Tibial nerve (tissue), 4 donors: ENCODE results near the gene PHF20. TPM values are rescaled to one million over a fixed set of nuclear protein-coding genes. Genes with fewer than 3 reads are reported as not detected.
"Not testable (repeated sequence)": the region's sequence is repeated elsewhere in the genome, so short reads cannot be mapped to it uniquely, and the experiment has no call there.

Experiments
- DNase-seq, 2 donors: peaks; one replicate each; pipeline ENCODE4 v3.0.0-alpha.2; 2019; ENCODE audit warnings: low spot score in 2 of 2
- H3K27ac ChIP-seq, 4 donors: fragments of 200-600 bp; sonication (generic) in 3 of 4; one replicate each; pipeline ENCODE4 v1.5.1; 2017 to 2019; ENCODE audit warnings: mild to moderate bottlenecking in 1 of 4
- H3K27me3 ChIP-seq, 2 donors: fragments of 200-600 bp; sonication (generic) in 1 of 2; one replicate each; pipeline versions ENCODE4 v1.5.1 to v1.6.0; 2017 to 2019
- H3K36me3 ChIP-seq, 3 donors: fragments of 200-600 bp; sonication (generic); one replicate each; pipeline ENCODE4 v1.5.1; 2018 to 2019
- H3K4me1 ChIP-seq, 4 donors: fragments of 200-600 bp; sonication (generic) in 3 of 4; one replicate each; pipeline ENCODE4 v1.5.1; 2017 to 2019
- H3K4me3 ChIP-seq, 4 donors: fragments of 200-600 bp; sonication (generic) in 3 of 4; one replicate each; pipeline ENCODE4 v1.5.1; 2017 to 2019; ENCODE audit warnings: mild to moderate bottlenecking in 1 of 4, moderate library complexity in 1 of 4
- H3K9me3 ChIP-seq, 4 donors: fragments of 200-600 bp; sonication (generic) in 3 of 4; one replicate each; pipeline ENCODE4 v1.5.1; 2017 to 2019
- EP300 ChIP-seq, 2 donors: sonication (generic); formaldehyde crosslinking; IDR thresholded peaks; one replicate each; pipeline ENCODE4 v1.6.1; 2017; ENCODE audit warnings: antibody characterized with exemption in 2 of 2, mild to moderate bottlenecking in 1 of 2
- POLR2A ChIP-seq, 2 donors: fragments of 450-650 bp; IDR thresholded peaks; one replicate each; pipeline ENCODE4 v1.6.1; 2017; ENCODE audit warnings: antibody characterized with exemption in 2 of 2, mild to moderate bottlenecking in 2 of 2, moderate library complexity in 2 of 2
- WGBS, 2 donors: methylation state at CpG; one replicate each; pipeline ENCODE4 v1.1.5; 2018; 5-methylcytosine and 5-hydroxymethylcytosine counted together
- total RNA-seq, 4 donors: library from RNA; depleted of rRNA; stranded (reverse); fragments of >200 nt; gene quantifications; one replicate each; pipeline ENCODE4 v1.1.0, GENCODE V29; 2016
- TF ChIP-seq, protein P1 (sequence below), 5 experiments: fragments of 200-600 bp in 3 of 5; fragments of 450-650 bp in 2 of 5; sonication (generic) in 3 of 5; IDR thresholded peaks; one replicate each; pipeline ENCODE4 v1.5.1; 2016 to 2019; ENCODE audit warnings: antibody characterized with exemption in 5 of 5, mild to moderate bottlenecking in 3 of 5, moderate library complexity in 2 of 5

PHF20 gene
- total RNA-seq, 4 donors from 2014 or later: 30.0 to 76.8 (median 57.1) TPM

DNA sequence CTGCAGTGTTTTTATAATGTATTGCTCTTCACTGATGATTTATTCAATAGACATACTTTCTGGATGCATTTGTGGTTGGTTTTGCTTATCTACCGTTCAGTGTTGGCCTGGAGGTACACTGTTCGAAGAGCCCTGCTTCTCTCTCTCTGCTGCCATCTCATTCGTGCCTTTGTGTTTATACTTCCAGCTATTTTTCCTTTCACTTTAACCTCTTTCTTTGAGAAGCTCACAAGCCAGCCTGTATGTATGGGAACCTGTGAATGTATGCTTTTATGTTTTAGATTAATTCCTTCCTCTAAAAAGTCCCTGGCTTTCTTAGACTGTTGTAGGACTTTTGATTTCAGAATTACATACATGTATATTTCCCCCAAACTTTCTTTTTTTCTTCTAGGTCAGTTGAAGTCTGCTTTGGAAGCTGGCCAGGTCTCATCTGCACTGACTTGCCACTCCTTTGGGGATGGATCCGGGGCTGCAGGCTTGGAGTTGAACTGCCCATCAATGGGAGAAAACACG lies 99.5 kb downstream of the PHF20 start:
- no peak overlapping the region for H3K4me3 ChIP-seq
- peaks cover 0 to 21% (median 0%) of the 10 kb centered on the region in 3 donors for H3K36me3 ChIP-seq
- H3K27me3 ChIP-seq: no peaks in the 10 kb centered on the region
- peak; percentile 23 to 41 for DNase-seq
- no peaks in the 10 kb centered on the region for H3K9me3 ChIP-seq
- H3K27ac ChIP-seq: peak overlapping the region in 3 of 4 donors; percentile 22 to 68 (median 61)
- WGBS, 2 donors: 40 to 43% methylated on average over 5 of the region's 5 CpGs
- H3K4me1 ChIP-seq: peaks cover 0 to 23% (median 1%) of the 10 kb centered on the region in 4 donors
- TF ChIP-seq POLR2A (IDR thresholded peaks at IDR 0.05) (no peak), EP300 (IDR thresholded peaks at IDR 0.05) (no peak)
- TF ChIP-seq, protein P1, sequence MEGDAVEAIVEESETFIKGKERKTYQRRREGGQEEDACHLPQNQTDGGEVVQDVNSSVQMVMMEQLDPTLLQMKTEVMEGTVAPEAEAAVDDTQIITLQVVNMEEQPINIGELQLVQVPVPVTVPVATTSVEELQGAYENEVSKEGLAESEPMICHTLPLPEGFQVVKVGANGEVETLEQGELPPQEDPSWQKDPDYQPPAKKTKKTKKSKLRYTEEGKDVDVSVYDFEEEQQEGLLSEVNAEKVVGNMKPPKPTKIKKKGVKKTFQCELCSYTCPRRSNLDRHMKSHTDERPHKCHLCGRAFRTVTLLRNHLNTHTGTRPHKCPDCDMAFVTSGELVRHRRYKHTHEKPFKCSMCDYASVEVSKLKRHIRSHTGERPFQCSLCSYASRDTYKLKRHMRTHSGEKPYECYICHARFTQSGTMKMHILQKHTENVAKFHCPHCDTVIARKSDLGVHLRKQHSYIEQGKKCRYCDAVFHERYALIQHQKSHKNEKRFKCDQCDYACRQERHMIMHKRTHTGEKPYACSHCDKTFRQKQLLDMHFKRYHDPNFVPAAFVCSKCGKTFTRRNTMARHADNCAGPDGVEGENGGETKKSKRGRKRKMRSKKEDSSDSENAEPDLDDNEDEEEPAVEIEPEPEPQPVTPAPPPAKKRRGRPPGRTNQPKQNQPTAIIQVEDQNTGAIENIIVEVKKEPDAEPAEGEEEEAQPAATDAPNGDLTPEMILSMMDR (IDR thresholded peaks at IDR 0.05): no peak

DNA sequence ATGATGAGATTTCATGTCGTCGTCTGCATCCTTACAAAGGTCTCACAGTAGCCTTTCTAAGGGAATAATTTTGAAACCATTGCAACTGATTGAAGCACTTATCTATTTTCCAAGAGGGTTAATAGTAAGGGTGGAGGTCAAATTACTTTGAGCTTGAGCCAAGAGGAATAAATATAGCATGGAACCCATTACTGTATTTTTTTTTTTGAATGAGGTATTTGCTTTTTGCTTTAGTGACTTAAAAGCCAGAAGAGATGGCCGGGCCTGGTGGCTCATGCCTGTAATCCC lies 104.2 kb downstream of the PHF20 start:
- H3K27me3 ChIP-seq: no peaks in the 10 kb centered on the region
- no peaks in the 10 kb centered on the region for H3K9me3 ChIP-seq
- no peak overlapping the region for H3K4me3 ChIP-seq
- TF ChIP-seq POLR2A (IDR thresholded peaks at IDR 0.05) (no peak), EP300 (IDR thresholded peaks at IDR 0.05) (no peak)
- TF ChIP-seq, protein P1 (IDR thresholded peaks at IDR 0.05): no peak
- H3K4me1 ChIP-seq: peaks cover 0 to 20% (median 1%) of the 10 kb centered on the region in 4 donors
- H3K27ac ChIP-seq: peak overlapping the region in 1 of 4 donors; percentile 26
- H3K36me3 ChIP-seq: peaks cover 0 to 6% (median 3%) of the 10 kb centered on the region in 3 donors
- 70 to 75% methylated on average over 3 of the region's 3 CpGs for WGBS, 2 donors
- no peak for DNase-seq

DNA sequence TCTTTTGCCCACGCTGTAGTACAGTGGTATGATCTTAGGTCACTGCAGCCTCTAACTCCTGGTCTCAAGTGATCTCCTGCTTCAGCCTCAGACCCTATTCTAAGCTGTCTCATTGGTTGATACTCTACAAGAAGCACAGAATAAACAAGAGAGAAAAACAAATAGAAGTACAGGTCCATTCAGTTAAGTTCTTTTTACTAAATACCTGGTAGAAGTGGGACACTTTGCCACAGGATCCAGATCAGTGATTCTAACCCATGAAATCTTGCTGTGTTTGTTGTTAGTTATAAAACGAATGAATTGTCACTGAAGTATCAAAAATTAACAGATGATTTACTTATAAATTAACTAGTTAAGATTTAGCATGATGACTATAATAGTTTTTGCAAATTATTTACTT lies 105.8 kb downstream of the PHF20 start:
- peaks cover 0 to 6% (median 3%) of the 10 kb centered on the region in 3 donors for H3K36me3 ChIP-seq
- TF ChIP-seq EP300 (IDR thresholded peaks at IDR 0.05): no peak
- TF ChIP-seq, protein P1 (IDR thresholded peaks at IDR 0.05): no peak
- no peak for TF ChIP-seq POLR2A (IDR thresholded peaks at IDR 0.05)
- H3K27ac ChIP-seq: no peak overlapping the region
- peaks cover 0 to 12% (median 1%) of the 10 kb centered on the region in 4 donors for H3K4me1 ChIP-seq
- WGBS, 2 donors: 93% methylated on average over 2 of the region's 2 CpGs
- no peaks in the 10 kb centered on the region for H3K9me3 ChIP-seq
- H3K4me3 ChIP-seq: no peak overlapping the region
- DNase-seq: no peak
- no peaks in the 10 kb centered on the region for H3K27me3 ChIP-seq

DNA sequence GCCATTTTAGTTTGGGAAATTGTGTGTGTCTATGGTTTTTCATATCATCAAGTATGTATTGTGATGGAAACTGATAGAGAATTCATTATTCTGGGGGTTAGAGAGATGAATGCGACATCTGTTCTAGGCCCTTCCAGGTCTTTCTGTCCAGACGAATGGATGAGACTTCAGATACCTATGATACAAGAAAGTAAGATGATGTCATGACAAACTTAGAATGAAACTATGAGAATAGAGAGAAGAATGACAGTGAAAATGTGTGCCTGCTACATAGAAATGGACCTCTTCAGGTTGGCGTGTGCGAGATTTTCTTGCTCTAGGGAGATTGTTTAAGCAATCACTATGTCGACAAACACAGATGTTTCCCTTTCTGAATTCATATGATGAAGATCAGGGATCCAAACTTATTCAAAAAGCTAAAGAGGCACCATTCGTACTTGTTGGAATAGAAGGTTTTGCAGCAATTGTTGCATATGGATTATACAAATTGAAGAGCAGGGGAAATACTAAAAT lies 106.4 kb downstream of the PHF20 start:
- Histone ChIP-seq H3K27me3 (no peaks in the 10 kb centered on the region), H3K9me3 (no peaks in the 10 kb centered on the region), H3K27ac (no peak overlapping the region), H3K4me3 (no peak overlapping the region), H3K36me3 (peaks cover 0 to 6% (median 3%) of the 10 kb centered on the region in 3 donors), H3K4me1 (peaks cover 0 to 15% (median 1%) of the 10 kb centered on the region in 4 donors)
- no peak for DNase-seq
- 78 to 92% methylated on average over 6 of the region's 6 CpGs for WGBS, 2 donors
- TF ChIP-seq, protein P1 (IDR thresholded peaks at IDR 0.05): no peak
- TF ChIP-seq POLR2A (IDR thresholded peaks at IDR 0.05) (no peak), EP300 (IDR thresholded peaks at IDR 0.05) (no peak)

DNA sequence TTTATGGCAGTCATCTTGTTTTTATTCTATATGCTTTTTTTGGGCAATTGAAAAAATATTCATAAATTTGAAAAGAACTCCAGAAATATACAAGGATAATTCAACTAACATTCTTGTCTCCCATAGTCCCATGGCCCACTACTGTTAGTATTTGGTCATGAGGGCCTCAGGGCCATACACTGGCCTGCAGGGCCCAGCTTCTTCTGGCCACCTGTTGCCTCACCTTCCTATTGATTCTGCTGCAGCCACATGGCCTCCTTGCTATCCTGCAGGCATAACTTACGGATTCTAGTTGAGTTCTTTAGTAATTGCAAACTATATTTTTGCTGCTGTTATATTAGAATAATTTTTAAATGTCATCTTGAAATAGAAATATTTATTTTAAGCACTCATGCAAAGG lies 109.9 kb downstream of the PHF20 start:
- Histone ChIP-seq H3K4me1 (peaks cover 0 to 18% (median 0%) of the 10 kb centered on the region in 4 donors), H3K27me3 (no peaks in the 10 kb centered on the region), H3K36me3 (peaks cover 0 to 3% (median 3%) of the 10 kb centered on the region in 3 donors), H3K9me3 (no peaks in the 10 kb centered on the region), H3K4me3 (no peak overlapping the region), H3K27ac (no peak overlapping the region)
- DNase-seq: no peak
- TF ChIP-seq, protein P1 (IDR thresholded peaks at IDR 0.05): no peak
- TF ChIP-seq EP300 (IDR thresholded peaks at IDR 0.05) (no peak), POLR2A (IDR thresholded peaks at IDR 0.05) (no peak)
- WGBS, 2 donors: 95 to 96% methylated on average over 1 of the region's 1 CpG

DNA sequence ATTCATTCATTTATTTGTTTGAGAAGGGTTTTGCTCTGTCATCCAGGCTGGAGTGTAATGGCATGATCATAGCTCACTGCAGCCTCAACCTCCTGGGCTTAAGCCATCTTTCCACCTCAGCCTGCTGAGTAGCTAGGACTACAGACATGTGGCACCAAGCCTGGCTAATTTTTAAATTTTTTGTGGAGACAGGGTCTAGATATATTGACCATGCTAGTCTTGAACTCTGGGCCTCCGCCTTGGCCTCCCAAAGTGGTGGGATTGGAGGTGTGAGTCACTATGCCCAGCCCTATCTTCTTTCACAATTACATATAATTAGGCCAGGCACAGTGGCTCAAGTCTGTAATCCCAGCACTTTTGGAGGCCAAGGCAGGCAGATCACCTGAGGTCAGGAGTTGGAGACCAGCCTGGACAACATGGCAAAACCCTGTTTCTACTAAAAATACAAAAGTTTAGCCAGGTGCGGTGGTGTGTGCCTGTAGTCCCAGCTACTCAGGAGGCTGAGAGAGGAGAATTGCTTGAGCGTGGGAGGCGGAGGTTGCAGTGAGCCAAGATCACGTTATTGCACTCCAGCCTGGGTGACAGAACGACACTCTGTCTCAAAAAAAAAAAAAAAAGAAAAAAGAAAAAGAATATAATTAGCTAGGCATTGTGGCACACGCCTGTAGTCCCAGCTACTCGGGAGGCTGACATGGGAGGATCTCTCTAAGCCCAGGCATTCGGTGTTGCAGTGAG lies 110.8 kb downstream of the PHF20 start:
- Histone ChIP-seq H3K4me1 (peaks cover 0 to 18% (median 0%) of the 10 kb centered on the region in 4 donors), H3K27ac (peak overlapping the region in 2 of 4 donors; percentile 86 to 88)
- H3K4me3 ChIP-seq, H3K9me3 ChIP-seq, H3K36me3 ChIP-seq, H3K27me3 ChIP-seq, DNase-seq: not testable (repeated sequence)
- WGBS, 2 donors: 88 to 91% methylated on average over 9 of the region's 9 CpGs
